NCI-H128 (cell line): ENCODE data around the gene ZNF2.
A peak's percentile ranks its signal among the peaks of the same experiment; 100 is the strongest.
"Not testable (repeated sequence)": the region's sequence is repeated elsewhere in the genome, so short reads cannot be mapped to it uniquely, and the experiment has no call there.

Source experiments
- DNase-seq: peaks from one replicate; lab custom pipeline; 2025; ENCODE audit not compliant: unreplicated experiment; lab: John Stamatoyannopoulos, UW

ZNF2 gene

GRCh38 chr2:95165371-95166064 is at the start of gene ZNF2:
TSS of gene ZNF2 (plus strand) at chr2:95165809. CDS start at chr2:95176227, 10,418 bp downstream.
- peak; percentile 97 for DNase-seq

- DNase-seq = no peak
These were observed 44.6 kb upstream of the ZNF2 start for GRCh38 chr2:95121093-95121406.

GRCh38 chr2:95121407-95122196 is 44.0 kb upstream of the ZNF2 start, which contains the start of gene MRPS5:
TSS of gene MRPS5 (minus strand) at chr2:95121808. CDS start at chr2:95121791, 17 bp downstream.
- DNase-seq = peak; percentile 50

- no peak for DNase-seq
These were observed 43.4 kb upstream of the ZNF2 start for GRCh38 chr2:95122197-95122551.

GRCh38 chr2:95138702-95139101 is 26.9 kb upstream of the ZNF2 start:
- no peak for DNase-seq

- DNase-seq = no peak
These were observed 21.8 kb upstream of the ZNF2 start for GRCh38 chr2:95143838-95144237.

GRCh38 chr2:95149397-95149984 is 16.1 kb upstream of the ZNF2 start:
- DNase-seq = no peak

- DNase-seq = no peak
These were observed 7.2 kb upstream of the ZNF2 start for GRCh38 chr2:95158441-95158840.

GRCh38 chr2:95158891-95159619 is 6.6 kb upstream of the ZNF2 start:
- DNase-seq = no peak

GRCh38 chr2:95159690-95160449 is 5.7 kb upstream of the ZNF2 start, which contains the start of gene ZNF514:
TSS of gene ZNF514 (minus strand) at chr2:95159848. CDS start at chr2:95153253, 6,595 bp downstream.
- peak; percentile 5 for DNase-seq

GRCh38 chr2:95165030-95165370 is 609 bp upstream of the ZNF2 start:
- DNase-seq = no peak

GRCh38 chr2:95166065-95166763 is 605 bp downstream of the ZNF2 start:
- no peak for DNase-seq

- DNase-seq = no peak
These were observed 6.3 kb downstream of the ZNF2 start for GRCh38 chr2:95171902-95172301.

- DNase-seq = no peak
These were observed 8.5 kb downstream of the ZNF2 start for GRCh38 chr2:95174031-95174542.

GRCh38 chr2:95179451-95179850 is 13.8 kb downstream of the ZNF2 start:
- DNase-seq = no peak

- no peak for DNase-seq
These were observed 16.2 kb downstream of the ZNF2 start for GRCh38 chr2:95181774-95182173.

- DNase-seq = no peak
These were observed 19.6 kb downstream of the ZNF2 start for GRCh38 chr2:95185197-95185596.

- DNase-seq = no peak
These were observed 20.4 kb downstream of the ZNF2 start for GRCh38 chr2:95185973-95186372.

GRCh38 chr2:95192956-95193355 is 27.3 kb downstream of the ZNF2 start:
- DNase-seq = not testable (repeated sequence)

- no peak for DNase-seq
These were observed 38.3 kb downstream of the ZNF2 start for GRCh38 chr2:95203911-95204310.
